ENCODE data around the gene MPZL1.

Gene MPZL1

DNA sequence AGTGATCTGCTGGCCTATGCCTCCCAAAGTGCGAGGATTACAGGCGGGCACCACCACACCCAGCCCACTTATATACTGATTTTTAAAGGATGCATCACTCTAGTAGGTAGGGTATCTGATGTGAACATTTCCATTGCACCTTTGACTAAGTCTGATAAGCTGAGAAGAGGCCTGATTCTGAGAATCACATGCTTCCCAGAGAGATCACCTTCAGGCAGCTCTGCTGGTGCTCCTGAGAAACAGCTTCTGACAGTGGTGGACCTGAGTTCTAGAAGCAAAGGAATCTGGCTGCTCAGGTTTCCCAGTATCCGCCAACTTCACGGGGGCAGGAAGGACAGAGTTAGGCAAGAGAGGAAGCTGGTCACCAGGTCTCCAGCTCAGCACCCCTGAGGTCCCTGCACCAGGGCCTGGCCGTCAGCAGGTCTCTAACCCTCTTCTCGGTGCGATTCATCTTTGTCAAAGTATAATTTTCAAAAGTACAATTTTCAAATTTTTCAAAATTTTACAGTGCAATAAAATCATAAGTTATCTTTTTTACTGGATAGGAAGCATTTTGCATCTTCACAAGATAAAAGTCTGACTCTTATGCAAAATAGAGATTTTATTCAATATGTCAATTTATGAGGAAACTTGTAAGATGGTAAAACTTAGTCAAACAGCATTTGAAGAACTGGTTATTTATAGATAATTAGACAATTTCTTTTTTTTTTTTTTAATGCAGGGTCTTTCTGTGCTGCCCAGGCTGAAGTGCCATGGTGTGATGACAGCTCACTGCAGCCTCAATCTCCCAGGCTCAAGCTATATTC, 25.8 kb upstream of the MPZL1 start:
- no peak for DNase-seq

DNA sequence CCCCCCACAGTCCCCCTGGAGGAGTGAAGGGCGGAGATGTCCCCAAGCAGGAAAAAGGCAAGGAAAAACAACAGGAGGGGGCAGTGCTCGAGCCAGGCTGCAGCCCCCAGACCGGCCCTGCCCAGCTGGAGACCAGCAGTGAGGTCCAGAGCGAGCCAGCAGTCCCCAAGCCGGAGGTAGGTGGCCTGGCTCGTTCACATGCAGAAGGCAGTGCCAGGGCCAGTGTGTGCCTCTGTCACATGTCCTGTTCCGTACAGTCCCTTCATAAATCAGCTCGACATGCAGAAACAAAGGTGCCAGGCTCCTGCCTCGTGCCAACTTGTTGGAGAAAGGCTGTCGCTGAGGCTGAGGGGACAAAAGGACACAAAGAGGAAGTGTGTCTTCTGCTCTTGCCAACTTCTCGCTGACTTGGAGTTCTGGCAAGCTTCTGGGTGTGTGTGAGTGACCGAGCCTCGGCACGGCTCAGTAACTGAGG, 24.1 kb upstream of the MPZL1 start:
- DNase-seq, result peak; percentile 38

DNA sequence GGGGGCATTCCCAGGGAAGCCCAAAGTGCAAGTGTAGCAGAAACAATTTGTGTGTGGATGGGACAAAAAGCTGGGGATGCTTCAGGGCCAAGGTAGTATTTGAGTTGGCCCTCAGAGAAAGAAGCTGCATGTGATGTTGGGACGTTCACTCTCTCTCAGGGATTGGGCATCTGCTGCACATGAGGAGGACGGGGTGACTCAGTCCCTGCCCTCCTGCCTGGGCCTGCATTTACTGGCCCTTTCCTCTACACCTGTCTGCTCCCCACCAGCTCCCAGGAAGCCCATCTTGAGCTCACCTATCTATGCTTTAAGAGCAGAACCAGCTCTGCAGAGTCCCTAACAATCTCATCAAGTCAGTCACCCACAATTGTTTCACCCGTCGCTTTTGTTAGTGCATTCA, 23.5 kb upstream of the MPZL1 start:
- DNase-seq, result no peak

DNA sequence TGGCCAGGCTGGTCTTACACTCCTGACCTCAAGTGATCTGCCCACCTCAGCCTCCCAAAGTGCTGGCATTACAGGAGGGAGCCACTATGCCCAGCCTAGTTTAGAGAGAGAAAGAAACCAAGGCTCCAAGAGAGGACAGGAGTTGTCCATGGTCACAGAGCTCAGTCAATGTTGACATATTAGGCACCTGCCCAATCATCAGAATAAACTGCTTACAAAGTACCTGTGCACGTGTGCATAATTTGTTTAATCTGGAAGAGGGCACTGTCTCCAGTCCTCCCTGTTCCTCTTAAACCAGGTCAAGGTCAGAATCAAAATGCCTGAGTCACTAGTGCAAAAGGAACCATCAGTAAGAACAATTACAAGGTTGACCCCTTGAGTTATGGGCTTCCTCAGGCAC, 20.3 kb upstream of the MPZL1 start:
- no peak for DNase-seq

DNA sequence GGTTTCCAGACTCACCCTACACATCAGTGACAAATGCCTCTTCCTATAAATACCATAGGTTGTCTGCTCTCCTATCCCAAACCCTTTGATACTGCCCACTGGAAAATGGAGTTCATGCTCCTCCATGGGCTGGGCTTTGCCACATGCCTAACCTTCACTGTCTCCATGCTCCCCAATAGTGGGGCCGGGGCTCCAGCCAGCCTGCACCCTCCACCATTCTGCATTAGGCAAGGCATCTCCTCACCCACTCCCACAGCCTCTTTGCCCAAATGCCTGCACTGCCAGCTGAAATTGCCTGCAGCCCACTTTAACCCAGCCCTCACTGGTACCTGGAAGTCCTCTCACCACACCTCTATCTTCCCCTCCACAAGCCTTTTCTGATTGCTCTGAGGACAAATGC, 18.2 kb upstream of the MPZL1 start:
- no peak for DNase-seq

DNA sequence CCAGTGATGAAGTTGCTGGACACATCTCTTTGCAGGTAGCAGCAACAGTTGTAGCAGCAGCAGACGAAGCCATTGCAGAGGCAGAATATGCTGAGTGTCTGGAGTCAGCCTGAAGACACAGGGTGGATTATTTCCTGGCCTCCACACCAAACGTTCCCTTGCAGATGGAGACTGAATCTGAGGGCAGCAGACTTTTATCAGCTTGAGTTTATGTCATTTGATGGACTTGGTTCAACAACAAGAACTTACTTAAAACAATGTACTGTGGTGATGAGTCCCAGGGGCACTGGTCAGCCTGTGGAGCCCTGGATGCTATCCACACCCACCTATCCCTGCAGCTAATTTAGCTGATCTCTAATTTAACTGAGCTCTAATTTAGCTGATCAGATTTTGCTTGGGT, 17.1 kb upstream of the MPZL1 start:
- no peak for DNase-seq

DNA sequence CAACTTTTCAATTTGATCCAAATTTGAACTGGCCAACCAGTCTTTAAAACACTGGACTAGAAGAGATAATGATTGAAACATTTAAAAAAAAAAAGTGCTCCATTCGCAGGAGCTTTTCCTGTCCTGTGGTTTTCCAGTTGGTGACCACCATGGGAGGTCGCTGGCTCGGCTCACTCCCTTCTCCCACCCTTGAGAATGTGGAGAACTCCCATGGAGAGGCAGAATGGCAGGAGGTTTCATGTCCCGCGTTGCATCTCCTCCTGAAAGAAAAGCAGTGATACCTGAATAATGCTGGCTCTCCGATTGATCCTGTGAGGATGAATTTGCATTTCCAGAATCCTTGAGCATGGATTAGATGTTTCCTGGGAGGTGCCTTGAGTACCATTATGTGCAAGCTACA, 16.5 kb upstream of the MPZL1 start:
- DNase-seq, result no peak

DNA sequence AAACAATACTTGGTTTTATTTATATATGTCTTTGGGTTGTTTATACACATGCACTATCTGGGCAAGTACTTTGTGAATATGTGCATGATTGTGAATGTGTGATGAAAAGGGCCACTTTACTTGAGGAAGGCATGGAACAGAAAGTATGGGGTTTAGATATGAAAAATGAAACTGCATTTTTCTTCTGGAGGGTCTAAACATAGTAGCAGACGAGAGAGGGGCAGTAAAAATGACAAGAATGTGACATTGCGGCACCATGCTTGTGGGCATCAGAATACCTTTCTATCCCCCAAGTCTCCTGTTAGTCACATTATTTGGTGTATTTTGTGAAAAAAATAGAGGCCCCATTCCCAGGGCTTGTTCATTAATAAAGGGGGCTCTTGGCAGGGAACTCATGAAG, 15.4 kb upstream of the MPZL1 start:
- no peak for DNase-seq

DNA sequence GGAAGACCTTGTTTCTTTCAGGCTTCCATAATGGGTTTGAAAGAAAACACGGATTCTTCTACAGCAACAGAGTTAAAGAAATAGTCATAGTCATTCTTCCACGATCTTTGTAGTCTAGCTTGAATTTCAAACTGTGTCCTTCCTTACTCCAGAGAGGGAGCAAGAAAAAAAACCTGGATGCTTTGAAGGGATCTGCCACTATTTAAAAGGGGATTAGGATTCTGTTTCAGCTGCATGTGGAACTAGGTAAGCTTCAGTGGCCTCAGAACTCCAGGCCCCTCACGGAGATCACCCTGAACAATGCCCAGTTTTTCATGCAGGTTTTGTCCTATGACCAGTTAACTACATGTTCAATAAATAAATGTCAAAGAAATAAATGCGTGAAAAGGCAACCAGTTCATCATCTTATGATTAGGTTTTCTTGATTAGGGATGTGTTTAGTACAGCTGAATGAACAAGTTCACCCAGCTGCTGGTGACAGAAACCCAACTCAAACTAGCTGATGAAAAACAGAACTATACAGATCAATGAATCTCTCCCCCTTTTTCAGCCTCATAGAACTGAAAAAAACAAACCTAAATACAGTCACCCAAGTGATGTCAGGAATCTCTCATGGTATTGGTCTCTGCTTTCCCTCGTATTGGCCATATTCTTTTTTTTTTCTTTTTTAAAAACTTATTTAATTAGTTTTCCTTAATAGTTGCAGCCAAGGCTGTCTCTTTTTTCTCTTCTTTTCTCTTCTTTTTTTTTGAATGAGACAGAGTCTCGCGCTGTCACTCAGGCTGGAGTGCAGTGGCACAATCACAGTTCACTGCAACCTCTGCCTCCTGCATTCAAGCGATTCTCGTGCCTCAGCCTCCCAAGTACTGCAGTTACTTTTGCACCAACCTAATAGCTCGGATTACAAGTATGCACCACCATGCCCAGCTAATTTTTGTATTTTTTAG, 14.6 kb upstream of the MPZL1 start:
- no peak for DNase-seq

DNA sequence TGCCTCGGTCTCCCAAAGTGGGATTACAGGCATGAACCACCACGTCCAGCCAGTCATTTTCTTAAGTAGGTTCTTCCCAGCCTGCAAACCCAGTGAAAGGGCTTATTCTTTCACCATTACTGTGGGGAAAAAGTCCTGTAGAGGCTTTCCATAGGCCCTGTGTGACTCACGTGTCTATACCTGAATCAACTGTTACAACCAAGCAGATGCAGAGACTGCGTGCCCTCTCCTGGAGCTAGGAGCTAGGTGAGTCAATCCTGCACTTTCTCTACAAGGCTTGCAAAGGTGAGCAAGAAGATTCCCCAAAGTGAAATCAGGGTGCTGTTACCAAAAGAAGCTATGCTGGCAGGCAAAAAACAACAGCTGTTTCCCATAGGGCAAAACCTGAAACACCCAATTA, 13.8 kb upstream of the MPZL1 start:
- DNase-seq, result no peak

DNA sequence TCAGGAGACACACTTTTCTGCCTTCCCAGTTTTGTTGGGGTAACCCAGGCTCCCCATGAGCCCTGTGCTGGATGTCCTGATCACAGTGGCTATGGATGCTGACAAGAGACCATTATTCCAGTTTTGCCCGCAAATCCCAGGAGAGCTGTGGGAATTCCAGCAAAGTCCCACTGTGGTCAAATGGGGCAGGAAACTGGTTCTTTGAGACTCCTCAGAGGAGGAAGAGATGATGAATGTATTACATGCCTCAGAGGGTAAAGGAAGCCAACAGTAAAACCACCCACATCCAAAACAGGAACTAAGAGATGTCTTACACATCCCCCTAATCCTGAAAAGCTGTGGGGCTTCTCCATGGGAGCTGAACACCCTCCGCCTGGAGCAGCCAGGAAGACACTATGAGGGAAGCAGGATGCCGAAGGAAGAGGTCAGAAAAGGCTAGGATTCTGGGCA, 12.8 kb upstream of the MPZL1 start:
- DNase-seq, result no peak

DNA sequence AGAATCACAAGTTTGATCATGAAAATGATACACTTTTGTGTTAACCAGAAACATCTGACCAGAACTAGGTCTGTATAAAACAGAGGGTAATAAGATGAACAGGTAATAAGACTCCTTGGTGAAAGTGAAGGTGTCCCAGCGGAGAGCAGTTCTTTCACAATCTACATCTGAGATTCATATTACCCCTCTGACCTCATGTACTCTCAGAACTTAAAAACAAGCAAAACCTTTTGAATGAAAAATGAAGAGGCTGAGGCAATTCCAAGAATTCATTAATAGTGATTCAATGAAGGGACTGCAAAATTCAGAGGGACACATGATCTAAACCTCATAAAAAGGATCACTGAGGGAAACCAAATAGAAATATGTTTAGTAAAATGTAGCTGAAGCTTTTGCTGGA, 10.9 kb upstream of the MPZL1 start:
- no peak for DNase-seq

DNA sequence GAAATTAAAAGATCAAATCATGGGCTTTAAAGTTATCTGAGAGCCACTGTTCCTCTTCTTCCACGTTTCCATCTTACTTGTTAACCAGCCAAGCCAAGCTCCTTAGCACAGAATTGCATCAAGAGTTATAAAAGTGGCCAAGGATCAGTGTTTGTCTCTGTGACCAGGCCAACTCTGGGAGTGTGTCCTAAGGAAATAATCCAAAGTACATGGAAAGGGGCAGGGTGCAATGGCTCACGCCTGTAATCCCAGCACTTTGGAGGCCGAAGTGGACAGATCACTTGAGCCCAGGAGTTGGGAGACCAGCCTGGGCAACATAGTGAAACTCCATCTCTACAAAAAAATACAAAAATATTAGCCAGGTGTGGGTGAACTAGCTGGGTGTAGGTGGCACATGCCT, 10.0 kb upstream of the MPZL1 start:
- no peak for DNase-seq

DNA sequence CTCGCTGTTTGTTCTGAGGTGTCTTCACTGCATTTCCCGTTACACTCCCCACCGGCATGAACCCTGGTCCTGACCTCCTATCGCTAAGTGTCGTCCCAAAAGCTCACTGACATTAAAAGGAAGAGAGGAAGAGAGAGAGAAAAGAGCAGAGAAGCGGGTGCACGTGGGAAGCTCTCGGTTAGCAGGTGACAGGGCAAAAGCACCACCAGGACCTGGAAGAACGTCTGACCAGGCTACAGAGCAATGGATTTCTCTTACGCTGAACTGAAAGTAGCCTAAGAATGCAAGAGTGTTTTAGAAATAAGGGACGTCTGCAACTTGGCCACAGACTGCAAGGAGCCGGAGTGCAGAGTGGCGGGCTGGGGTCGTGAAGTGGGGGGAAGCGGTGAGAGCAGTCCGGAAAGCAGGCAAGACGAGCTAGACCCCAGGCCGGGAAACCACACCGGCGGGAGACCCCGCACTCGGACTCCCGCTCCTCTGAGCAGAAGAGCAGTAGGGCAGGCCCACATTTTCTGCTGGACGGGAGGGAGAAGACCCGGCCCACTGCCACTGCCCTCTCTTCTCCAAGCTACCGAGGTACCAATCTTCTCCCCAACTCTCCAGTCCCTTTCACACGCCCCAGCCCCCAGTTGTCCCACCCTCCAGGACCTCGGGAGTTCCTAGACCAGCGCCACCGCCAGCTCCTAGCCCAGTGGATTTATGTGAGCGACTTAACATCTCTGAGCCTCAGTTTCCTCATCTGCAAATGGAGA, 8.3 kb upstream of the MPZL1 start:
- no peak for DNase-seq

DNA sequence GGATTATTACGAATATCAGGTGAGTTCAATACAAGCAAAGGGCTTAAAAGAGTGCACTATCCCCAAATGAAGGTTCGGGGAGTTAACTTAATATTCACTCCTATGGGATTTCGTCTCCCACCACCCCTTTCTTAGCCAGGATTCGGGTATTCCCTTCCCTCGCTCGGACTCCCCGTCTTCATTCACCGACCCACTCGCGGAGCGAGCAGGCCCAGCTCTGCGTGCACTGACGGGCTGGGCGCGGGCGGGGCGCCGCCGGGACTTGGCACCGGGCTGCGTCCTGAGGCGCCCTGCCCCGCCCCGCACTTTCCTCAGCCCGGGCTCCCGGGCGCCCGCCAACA, 7.7 kb upstream of the MPZL1 start:
- no peak for DNase-seq

DNA sequence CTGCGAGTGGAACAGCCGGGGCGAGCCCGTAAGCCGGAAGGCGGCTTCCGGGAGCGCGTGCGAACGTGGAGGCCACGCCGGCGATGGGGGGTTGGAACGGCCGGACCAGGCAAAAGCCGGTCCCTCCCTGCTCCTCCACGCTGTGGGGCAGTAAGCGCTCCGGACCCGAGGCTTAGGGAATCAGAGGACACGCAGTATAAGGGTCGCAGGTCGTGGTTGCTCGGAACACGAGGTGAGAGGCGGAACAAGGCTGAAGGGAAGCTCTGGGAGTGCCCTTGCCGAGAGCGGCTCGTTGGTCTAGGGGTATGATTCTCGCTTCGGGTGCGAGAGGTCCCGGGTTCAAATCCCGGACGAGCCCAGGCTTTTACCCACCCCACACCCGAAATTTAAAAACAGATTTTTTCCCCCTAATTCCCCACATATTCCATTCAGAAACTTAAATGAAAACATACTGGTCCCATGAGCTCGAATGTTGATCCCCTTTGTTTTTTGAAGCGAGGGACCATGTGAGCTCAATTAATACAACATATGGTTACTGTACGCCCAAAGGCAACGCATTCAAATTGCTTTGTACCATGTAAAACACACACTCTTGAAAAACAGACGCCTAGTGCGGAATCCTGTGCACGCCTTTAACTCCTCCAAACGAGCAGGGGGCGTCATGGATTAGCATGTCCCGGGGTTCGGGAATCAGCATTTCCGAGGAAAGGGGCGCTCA, 7.2 kb upstream of the MPZL1 start:
- peak; percentile 87 for DNase-seq

DNA sequence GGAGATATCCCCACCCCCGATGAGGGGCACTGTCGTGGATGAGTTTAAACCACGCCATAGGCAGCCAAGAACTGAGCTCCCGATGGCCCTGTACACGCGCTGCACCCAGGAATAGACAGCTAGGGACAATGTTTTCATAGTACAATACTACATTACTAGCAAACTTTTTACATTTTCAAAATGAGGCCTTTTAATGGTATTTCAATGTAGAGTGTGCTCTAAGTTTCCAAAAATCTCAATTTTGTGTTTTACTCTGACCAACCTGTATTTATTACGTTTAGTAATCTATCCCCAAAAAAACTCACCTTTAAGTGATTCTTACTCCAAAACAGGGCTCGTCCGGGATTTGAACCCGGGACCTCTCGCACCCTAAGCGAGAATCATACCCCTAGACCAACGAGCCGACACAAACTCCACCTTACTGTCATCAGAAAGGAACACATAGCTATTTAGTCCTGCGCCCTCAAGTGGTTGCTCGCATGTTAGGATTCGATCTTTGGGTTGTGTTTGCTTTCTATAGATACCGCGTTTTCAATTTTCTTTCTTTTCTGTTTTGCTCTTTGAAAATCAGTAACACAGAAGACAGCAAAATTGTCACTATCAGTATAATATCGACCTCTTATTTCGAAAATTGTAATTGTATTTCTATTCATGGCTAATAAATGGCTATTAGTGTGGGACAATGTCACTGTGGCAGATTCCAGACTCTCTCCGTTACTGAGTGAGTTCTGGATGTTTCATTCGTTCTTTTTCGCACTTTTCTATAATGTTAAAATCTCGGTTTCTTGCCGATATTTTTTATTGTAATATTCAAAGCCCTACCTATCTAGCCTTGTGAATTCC, 6.4 kb upstream of the MPZL1 start:
- DNase-seq, result peak; percentile 90

DNA sequence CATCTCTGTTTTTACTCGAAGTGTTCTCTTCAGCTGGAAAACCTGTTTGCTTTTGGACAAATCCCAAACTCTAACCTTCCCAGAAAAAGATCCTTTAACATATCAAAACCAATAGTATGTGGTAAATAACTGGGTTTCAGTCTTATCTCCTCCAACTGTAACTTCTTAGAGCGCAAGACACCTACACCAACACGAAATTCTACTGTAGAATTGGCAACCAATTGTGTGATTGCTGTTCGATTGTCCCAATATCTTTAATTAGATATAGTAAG, 5.8 kb upstream of the MPZL1 start:
- no peak for DNase-seq

DNA sequence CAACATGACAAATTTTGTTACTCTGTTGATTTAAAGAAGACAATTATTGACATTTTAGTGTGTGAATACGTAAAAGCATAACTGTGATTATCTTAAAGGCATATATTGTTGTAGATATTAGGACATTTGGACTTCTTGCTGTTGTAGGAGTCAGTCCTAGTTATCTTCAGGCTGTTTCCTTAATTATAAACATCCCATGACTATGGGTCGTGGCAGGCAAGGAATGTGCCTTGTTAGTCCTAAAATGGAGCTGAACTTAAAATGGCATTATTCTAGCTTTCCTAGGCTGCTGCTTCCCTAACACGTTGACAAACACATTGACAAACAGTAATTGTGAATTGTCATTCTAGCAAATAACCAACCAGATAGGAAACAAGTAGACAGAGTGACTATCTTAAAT, 4.4 kb upstream of the MPZL1 start:
- DNase-seq, result no peak

DNA sequence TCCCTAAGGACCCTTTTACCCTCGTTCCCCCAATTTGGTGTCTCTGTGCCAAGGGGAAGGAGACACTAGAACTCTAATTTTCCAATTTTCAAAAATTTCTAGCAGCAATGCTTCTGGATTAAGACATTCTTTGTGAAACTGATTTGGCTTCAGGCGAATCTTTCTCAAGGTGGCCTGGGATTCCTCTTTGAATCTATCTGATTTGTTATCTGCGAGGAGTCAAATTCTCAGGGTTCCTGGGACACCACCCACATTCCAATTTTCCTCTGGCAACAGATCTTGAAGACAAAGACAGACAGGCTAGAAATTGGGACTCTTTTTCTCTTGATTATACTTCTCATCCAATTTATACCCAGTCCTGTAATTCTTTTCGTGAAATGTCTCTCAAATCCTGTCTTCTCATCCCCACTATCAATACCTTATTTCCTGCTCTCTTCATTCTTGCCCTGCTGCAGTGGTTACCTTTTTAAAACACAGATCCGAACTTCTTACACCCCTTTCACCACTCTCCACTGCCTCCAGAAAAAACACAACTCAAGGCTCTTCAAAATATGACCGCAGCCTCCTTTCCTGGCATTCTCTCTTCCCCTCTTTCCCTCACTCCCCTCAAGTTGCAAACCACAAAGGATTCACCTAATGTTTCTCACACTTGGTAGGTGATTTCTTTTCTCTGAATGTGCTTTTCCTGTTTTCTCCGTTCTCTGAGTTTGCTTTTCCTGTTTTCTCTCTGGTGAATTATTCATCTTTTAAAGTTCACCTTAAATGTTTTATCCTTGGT, 2.7 kb upstream of the MPZL1 start:
- DNase-seq, result no peak
